ENCODE results near the gene SSUH2.
A peak's percentile ranks its signal among the peaks of the same experiment; 100 is the strongest.

Gene SSUH2

DNA sequence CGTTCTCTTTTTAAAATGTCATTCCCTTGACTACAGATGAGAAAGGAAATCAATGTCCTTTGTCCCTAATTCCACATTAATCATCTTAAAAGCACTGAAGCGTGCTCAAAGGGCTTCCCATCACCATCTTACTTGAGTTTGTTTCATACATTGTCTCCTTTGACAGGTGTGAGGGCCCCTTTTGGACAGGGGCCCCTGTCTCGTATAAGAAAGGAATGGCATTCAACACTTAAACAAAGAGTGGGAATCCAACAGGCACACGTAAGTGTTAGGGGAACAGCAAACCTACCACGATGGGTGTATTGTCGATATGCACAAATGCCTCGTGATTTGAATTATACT, 5.0 kb downstream of the SSUH2 start:
- DNase-seq = no peak

DNA sequence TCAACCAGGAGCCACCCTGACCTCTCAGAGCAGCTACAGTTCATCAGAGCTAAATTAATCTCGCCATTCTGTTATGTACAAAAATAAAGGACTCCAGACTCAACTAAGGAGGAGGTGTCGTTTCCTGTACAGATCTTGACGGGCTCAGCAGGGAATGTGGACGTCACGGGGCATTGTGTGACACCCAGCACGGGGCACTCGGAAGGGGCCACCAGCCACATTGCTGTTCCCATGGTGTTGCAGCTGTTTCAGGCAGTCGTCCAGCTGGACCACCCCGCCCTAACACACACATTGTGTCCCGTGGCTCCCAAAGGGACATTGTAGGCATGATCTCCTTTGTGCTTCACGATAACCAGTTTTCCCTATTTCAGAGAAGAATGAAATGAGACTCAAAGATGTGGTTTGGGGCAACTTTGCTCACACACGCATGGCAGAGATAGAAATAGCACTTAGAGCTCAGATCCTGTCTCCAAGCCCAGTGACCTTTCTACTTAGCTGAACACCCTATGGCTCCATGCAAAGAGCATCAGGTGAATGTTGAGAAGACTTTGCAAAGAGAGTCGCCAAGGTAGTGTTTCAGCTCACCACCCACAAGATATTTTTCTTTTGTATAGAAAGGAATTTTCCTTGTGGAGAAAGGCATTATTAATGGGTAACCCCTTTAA, 5.5 kb downstream of the SSUH2 start:
- peak; percentile 64 for DNase-seq

DNA sequence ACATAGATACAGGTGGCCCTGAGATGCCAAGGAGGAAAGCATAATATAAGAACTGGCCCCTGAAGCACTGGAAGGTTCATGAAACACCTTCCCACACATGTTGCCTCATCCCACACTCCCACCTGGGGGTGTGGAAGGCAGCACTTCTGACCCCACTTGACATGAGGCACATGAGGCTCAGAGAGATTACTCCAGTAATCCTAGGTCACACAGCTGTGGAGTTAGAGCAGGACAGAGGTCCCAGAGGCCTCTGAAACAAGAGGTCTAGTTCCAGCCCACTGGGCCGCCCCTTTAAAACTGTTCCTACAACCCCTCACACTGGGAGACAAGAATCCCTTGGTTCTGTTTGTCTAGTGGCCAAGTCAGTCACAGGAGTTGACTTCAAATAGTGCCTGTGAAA, 7.2 kb downstream of the SSUH2 start:
- no peak for DNase-seq

DNA sequence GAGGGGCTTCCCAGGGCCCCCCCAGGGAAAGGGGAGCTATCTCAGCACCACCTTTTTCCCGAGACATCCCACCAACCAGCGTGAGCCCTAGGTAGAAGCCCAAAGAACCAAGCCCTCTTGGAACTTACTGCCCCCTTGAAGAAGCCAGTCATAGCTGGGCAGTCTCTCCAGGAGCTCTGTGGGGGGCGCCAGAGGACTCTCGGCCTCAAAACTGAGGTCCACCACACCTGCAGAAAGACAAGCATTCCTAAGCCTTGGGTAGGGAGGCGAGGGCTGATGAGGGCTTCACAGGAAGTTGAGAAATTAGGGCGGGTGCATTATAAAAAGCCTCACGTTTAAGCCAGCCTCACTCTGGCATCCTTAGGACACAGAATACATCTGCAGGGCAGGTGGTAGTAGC, 9.0 kb downstream of the SSUH2 start:
- no peak for DNase-seq

DNA sequence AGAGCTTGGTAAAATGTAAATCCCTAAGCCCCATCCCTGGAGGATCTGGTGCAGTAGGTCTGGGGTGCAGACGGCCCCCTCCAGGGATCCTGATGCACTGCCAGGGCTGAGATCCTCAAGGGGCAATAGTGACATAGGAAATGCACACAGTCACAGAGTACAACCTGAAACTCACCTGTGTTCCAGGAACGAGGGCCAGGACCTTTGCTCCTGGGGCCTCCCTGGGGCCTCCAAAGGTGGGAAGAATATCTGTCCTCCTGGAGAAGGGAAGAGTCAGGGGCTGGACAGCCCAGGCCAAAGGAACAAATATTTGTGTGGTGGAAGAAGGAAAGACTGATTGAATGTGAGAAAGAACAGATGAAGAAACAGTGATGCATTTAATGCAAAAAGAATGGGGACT, 9.5 kb downstream of the SSUH2 start:
- DNase-seq = no peak

DNA sequence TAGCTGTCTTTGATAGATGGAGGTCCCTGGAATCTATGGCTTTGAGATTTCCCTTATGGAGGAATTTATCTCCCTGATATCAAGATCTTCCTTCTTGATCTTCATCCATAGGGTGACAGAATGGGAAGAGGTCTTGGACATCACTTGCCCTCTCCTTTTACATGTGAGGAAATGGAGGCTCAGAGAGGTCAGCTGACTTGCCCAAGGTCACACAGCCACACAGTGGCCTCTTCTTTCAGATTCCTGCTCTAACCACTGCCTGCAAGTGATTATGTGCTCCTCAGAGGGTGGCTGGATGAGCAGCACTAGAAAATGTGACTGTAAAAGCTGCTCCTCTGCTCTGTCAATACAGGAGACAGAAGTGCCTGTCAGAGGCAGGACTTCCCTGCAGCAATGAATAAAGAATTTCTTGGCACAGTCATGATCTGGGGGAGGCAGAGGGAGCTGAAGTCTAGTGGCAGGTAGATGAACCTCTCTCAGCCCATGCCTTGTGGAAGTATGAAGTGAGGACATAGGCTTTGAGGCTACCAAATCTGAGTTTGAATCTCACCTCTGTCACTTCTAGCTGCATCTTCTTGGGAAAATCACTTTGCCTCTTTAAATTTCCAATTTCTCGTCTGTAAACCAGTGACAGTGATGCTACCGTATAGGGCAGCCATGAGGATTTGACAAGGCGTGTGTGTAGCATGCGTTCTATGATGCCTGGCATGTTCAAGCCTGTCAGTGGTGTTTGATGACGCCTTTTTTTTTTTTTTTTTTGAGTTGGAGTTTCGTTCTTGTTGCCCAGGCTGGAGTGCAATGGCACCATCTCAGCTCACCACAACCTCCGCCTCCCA, 12.0 kb downstream of the SSUH2 start:
- no peak for DNase-seq

DNA sequence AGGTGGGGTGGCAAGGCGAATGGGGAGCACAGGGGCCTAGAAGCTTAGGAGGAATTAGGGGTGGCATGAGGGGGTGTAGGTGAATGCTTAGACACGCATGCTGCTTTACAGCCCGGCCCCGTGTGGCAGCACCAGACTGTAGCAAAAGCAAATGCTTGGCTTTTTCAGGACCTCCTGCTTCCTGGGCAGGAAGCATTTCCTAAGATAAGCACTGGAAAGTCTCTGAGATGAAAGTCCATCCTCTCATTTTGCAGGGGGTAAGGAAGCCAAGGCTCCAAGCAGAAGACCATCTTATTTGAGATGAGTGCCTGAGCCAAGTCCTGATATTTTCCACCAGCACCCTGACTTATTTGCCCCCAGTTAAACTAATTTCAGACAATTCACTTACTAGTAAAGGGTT, 12.9 kb downstream of the SSUH2 start:
- no peak for DNase-seq

DNA sequence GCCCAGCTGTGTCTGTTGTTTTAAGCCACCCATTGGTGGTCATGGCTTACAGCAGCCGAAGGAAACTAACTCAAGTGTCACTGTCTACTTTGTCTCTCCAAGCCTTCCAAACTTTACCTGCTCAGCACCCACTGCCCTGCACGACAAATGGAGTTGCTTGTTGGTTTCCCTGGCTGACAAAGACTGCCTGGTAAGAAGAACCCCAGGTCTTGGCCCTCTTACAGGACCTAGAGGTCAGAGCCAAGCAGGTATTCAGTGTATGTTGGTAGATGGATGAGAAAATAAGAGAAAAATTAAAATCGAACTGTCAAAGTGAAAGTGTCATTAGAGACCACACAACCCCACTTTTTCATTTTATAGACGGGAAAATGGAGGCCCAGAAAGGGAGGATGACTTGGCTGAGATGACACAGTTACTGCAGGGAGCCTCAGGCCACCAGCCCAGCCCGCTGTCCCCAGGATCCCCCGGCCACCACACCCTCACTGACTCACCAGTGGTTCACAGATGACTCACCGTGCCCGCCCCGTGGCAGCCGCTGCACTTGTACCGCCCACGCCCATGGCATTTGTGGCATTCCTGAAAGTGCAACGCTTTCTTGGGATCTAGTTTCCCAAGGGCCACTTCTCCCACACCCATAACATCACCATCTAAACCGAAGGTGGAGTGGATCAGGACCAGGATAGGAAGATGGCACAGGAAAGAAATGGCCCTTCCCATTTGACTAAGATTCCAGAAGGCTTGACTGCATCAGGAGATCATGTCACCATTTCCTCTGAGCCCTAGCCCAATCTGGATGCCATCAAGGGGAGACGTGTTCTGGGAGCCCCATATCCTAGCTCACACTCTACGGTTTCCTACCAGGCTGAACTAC, 15.2 kb downstream of the SSUH2 start:
- DNase-seq = peak; percentile 58

DNA sequence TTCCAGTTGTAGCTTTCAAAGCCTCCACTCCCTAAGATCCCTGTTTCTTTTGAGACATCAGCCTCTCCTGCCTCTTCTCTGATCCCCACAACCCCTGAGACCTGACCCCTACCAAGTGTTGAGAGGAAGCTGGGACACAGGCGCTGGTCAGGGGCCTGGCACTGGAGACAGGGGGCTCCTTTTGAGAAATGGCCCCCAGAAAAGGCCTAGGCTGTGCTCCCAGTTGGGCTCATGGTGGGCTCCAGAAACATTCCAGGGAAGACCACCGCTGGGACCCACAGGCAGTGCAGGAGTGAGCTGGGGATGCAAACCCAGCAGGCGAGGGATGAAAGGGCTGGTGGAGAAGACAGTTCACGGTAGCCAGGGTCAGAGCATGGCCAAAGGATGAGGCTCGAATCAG, 16.6 kb downstream of the SSUH2 start:
- DNase-seq = peak; percentile 12

DNA sequence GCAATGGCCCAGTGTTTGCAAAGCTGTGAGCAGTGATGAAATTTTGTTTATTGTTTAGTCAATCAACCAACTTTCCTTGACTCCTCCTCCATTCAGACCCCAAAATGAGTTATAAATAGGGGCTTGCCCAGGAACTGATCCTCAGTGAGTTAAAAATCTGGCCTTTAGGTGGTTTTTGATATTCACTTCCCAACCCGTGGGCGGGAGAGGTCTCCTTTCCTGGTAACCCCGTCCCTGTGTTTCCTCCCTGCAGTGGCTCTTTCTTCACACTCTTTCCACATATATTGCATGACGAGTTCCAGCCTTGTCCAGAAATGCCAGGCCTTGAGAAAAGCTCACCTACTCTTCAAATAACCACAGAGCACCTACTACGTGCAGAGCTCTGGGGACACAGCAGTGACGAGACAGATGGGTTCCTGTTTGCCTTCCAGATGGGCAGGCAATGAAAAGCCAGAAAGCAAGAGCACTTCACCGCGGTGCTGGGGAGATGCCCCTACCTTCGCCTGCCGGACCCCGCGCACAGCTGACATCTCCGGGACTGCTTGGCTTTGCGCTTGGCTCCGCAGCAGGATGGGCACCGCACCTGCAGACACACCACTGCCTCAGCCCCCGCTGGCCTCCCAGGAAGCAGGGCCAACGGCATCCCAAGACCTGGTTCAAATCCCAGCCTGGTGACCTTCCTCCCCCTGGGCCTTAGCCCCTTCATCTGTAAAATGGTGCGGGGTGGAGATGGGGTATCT, 17.2 kb downstream of the SSUH2 start:
- DNase-seq = peak; percentile 9

DNA sequence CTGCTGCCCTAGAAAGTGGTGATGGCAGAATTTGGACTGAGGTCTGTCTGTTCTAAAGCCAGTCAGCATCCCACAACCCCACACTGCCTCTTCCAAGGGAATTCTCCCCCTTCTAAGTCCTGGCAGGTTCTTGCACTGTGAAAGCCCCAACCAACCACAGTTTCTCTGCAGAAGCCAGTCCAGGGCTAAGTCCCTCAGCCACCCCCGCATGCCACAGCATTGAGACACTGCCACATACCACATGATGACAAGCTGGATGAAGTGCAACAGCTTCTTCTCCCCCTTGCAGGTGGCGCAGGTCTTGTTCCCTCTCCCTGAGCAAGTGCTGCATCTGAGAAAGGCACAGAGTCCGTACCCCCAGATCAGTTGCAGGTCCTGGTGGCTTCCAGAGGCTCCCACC, 18.6 kb downstream of the SSUH2 start:
- DNase-seq = no peak

DNA sequence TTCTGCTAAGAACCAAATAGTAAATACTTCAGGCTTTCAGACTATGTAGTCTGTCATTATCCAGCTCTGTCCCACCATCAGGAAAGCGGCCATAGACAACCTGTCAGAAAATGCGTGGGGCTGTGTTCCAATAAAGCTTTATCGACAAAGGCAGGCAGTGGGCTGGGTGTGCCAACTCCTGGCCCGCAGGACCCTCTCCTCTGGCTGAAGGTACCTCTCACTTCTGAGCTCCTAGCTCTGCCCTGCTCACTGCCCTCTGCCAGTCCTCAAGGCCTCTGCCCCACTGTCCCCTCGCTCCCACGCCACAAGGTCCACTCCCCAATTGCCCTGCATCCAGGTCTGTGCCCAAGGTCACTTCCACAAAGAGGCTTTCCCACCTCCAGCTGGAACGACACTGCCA, 20.0 kb downstream of the SSUH2 start:
- DNase-seq = no peak

DNA sequence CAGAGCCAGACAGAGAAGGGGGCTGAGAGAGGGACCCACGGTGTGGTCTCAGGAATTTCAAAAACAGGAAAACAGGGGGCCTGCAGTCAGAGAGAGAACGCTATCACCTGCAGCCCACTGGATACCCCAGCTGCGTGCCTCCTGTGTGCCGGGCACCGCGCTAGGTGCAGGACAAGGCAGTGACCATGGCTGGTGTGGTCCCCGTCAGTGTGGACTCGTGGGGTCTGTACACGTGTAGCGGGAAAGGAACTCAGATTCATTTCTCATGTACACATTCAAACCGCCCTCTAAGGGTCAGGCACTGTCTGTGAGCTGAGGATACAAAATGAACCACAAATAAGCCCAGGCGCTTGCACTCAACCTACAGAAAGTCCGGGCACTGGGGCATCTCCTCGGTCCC, 20.9 kb downstream of the SSUH2 start:
- no peak for DNase-seq

DNA sequence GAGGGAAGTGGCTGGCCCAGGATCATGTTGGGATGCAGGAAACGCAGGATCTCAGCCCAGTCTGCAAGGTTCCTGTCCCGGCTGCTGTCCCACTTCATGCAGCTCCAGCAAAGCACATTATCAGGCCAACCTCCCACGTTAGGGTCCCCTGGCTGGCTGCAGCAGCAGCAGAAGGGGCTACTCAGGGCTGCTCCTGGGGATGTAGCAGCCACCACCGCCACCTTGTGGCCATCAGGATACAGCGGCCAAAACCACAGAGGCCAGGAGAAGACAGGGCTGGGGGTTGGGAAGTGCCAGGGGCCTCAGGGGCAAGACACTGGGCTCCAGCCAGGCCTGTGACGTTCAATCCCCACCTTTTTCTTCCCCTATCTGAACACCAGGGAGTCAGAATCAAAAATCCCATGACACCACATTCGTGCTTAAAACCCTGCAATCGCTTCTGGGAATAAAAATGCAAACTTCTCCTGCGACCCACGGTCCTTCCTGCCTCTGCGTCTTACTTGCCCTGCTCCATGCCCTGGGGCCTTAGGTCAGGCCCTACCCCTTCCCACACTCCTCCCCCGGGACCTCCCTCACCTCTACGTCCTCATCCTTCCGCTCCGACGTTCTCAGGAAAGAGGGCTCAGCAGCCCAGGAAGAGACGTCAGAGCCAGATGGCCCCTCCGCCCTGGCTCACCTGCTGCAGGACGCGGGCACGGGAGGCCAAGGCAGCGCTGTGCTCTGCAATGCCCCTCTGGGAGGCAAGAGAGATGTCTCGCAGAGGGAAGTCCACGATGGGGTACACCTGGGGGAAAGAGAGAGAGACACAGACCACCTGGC, 21.5 kb downstream of the SSUH2 start:
- DNase-seq = peak; percentile 84

DNA sequence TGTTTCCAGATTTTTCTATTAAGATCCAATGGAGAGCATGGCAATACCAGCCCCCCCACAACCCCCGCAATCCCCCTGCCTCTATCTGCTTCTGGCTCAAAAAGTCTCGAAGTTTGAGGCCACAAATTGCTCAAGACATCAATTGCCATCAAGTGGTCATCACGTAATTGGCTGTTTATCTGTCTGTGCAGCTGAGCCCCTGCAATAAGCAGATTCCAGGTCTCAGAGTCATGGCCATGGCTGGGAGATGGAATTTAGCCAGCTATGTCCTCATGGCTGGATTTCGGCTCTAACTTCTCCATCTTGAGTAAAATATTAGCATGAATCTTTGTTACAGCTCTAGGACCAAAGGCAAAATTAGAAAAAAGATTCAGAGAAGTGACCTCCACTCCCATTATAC, 22.7 kb downstream of the SSUH2 start:
- no peak for DNase-seq

DNA sequence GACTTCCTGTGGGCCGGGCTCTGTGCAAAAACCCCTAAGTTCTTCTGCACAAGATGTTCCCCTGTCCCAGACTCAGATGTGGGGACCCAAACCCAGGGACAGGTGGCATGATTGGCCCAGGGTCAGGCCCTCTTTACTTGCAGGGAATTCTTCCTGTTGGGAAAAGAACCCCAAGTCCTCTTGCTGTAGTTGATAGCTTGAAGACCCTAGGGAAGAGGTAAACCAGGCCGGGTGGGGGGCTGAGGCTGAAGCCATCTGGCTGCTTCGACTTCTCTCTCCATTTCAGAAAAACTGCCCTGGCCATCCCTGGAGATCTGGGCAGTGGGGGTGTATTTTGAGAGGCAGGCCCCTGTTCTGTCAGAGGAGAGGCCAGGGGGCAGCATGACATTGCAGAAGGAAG, 23.5 kb downstream of the SSUH2 start:
- DNase-seq = no peak

DNA sequence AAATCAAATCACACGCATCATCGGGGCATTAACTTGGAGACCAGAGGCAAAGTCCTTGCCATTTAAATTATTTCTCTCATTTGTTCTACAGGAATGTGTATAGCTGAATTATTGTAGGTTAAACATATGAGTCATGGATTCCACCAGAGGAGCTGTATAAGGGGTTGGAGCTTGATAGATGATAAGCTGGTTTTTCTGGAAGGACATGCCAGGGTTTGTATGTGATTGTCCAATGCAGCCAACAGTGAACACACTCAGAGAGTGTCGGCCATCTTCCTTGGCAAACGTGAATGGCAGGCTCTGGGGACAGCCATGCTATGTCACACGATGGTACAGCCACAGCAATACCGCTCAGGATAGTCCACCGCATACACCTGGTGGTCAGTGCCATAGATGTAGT, 25.1 kb downstream of the SSUH2 start:
- no peak for DNase-seq

DNA sequence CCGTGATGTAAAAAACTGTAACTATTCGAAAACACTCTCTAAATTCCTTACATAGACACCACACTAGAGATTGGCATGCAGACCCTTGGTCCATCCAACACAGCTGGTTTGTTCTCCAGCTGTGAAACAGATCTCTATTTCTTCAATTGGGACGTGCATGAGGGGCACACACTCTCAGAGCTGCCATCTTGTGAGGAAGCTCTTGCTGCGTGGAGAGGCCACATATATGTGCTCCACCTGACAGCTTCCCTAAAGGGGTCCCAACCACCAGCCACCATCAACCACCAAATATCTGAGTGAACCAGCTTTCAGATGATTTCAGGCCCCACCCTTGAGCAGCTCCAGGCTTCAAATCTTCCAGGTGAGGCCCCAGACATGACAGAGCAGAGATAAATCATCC, 25.6 kb downstream of the SSUH2 start:
- no peak for DNase-seq

DNA sequence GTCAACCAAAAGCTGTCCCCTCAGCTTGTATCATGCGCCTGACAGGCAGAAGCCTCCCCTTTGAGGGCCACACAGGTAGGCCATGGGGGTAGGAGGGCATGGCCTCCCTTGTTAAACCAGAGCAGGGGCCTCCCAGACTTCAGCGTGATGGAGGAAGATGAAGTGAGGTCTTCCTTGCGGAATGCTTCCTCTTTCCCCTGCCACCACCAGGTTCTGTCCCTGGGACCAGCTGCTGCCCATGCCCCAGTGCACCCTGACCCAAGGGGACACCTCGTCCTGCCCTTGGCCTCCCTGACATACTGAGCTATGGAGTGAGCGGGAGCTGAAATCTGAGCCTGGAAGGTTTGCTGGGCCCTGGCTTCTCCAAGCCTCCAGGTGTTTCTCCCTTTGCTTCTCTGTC, 26.7 kb downstream of the SSUH2 start:
- no peak for DNase-seq

DNA sequence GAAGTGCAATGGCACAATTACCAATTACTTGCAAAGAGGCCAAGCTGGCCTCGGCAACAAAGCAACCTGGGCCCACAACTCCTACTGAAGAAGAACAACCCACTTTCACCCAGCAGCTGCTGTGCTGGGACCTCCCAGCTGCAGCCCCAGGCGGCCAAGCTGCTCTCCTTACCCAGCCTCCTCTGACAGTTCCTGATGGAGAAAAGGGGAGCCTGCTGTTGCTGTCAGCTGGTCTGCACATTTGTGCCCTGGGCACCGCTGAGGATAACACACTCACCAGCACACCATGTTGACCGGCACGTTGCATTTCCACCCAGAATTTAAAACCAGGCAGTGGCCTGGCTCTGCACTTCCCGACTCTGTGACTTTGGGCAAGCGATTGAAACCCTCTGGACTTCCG, 33.6 kb downstream of the SSUH2 start:
- no peak for DNase-seq

DNA sequence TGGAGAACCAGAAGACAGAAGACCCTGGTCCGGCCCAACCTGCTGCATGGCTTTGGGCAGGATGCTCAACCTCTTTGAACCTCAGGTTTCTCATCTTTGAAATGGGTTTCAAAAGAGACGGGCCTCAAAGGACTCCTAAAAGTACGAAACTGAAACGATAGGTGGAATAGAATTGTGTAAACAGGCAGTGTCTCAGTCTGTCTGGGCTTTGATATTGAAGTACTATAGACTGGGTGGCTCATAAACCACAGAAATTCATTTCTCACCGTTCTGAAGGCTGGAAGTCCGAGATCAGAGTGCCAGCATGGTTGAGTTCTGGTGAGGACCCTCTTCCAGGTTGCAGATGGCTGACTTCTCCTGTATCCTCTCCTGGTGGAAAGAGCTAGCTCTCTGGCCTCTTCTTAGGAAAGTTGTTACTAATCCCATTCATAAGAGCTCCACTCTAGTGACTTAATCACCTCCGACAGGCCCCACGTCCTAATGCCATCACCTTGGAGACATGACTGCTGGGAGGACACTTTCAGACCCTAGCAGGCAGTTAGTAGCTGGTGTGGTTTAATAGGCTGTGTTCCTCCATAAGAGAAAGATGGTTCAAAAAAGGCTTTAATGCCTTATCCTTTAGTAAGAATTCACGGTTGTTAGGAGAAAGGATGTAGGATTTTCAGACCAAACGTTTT, 35.7 kb downstream of the SSUH2 start:
- DNase-seq = no peak
